ENCODE data around the gene MARCO. TPM values are rescaled to one million over a fixed set of nuclear protein-coding genes. Genes with fewer than 3 reads are reported as not detected.

The MARCO gene
- total RNA-seq, 1 experiment from 2014 or later = 0.54 TPM

DNA sequence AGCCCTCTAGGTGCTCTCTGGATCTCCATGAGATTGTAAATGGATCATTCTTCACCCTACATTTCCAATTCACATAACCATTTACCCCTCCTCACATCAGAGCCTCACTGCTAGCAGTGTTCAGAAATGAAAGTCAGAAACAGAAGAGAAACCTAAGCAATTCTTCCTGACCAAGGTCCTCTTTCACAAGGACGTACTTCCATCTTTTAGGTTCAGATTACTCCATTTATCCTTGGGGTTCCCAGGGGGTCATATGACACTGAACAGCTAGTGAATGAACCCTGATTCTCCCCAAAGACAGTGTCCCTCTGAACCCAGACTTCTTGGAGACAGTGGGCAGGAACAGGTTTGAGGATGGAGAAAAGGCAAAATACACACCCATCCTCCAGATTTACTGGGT is 12.9 kb upstream of the MARCO start:
- no peaks in the 10 kb centered on the region for H3K36me3 ChIP-seq (ENCODE audit: control insufficient read depth in 1 of 2, insufficient read depth in 2 of 2, low read length in 2 of 2)
- DNase-seq (ENCODE audit: low read depth, low spot score) (no peak), ATAC-seq (no peak)
- peaks cover 8 to 9% of the 10 kb centered on the region in 2 experiments for H3K9me3 ChIP-seq (ENCODE audit: control insufficient read depth in 1 of 2, insufficient read depth in 1 of 2, low read depth in 1 of 2, low read length in 2 of 2)
- H3K9ac ChIP-seq (ENCODE audit: low read length) = no peak overlapping the region
- no peaks in the 10 kb centered on the region for H3K9me2 ChIP-seq (ENCODE audit: insufficient read depth)
- H3K4me2 ChIP-seq (ENCODE audit: low read length) = no peak overlapping the region
- no peak overlapping the region for H3K27ac ChIP-seq (ENCODE audit: low read depth, low read length)
- no peaks in the 10 kb centered on the region; the same call in 1 of the 2 replicates for H4K20me1 ChIP-seq (ENCODE audit: insufficient read depth)
- POLR2A ChIA-PET = no interaction called here
- intact Hi-C loops (cut with micrococcal nuclease) = no loop called here
- RAD21 ChIA-PET (ENCODE audit: low non-redundant PET in 1 of 2, low total read pairs in 2 of 2, uncharacterized antibody in 2 of 2, unreplicated experiment in 2 of 2) = no interaction called here
- BruUV-seq (replicated peaks) = no TSS peak
- no peak overlapping the region for H3K4me3 ChIP-seq (replicated peaks in 1 of 2; ENCODE audit: low read depth in 1 of 2, low read length in 2 of 2)
- no peak overlapping the region for H2AFZ ChIP-seq (ENCODE audit: low read depth, low read length, poor library complexity, severe bottlenecking)
- peaks cover 26% of the 10 kb centered on the region for H3K27me3 ChIP-seq (ENCODE audit: insufficient read depth, low read length)
- no peaks in the 10 kb centered on the region for H3K79me2 ChIP-seq (ENCODE audit: insufficient read depth, low read length)
- TF ChIP-seq CTCF (IDR thresholded peaks at IDR 0.05 in 2 of 3, conservative IDR thresholded peaks at IDR 0.05 in 1 of 3; ENCODE audit: borderline replicate concordance in 1 of 3, insufficient read depth in 1 of 3, low read depth in 2 of 3, low read length in 2 of 3) (no peak), JUND (IDR thresholded peaks at IDR 0.05) (no peak), RAD21 (IDR thresholded peaks at IDR 0.05; ENCODE audit: low read depth) (no peak), EGR1 (IDR thresholded peaks at IDR 0.05; ENCODE audit: low read depth) (no peak), CEBPB (IDR thresholded peaks at IDR 0.05; ENCODE audit: low read depth) (no peak), SP1 (IDR thresholded peaks at IDR 0.05; ENCODE audit: low read depth) (no peak), ZBTB33 (IDR thresholded peaks at IDR 0.05; ENCODE audit: extremely low read depth, insufficient replicate concordance, low read length) (no peak), SRF (IDR thresholded peaks at IDR 0.05; ENCODE audit: low read depth) (no peak), ATF3 (IDR thresholded peaks at IDR 0.05) (no peak), ELF1 (IDR thresholded peaks at IDR 0.05; ENCODE audit: borderline replicate concordance, low read depth) (no peak), YY1 (IDR thresholded peaks at IDR 0.05; ENCODE audit: extremely low read depth, insufficient replicate concordance, low read depth, low read length) (no peak)
- TF ChIP-seq, protein P1, sequence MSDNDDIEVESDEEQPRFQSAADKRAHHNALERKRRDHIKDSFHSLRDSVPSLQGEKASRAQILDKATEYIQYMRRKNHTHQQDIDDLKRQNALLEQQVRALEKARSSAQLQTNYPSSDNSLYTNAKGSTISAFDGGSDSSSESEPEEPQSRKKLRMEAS (IDR thresholded peaks at IDR 0.05) = no peak
- H3K4me1 ChIP-seq (ENCODE audit: control insufficient read depth in 1 of 2, insufficient read depth in 2 of 2, low read length in 2 of 2) = no peaks in the 10 kb centered on the region
- CTCF ChIA-PET = no interaction called here

All from HCT116 (cell line).